Keratinocyte (primary cell): ENCODE measurements around the gene PRKD1.

ENCODE experiments used
- CTCF ChIP-seq, 3 experiments: IDR thresholded peaks in 1 of 3; conservative IDR thresholded peaks in 1 of 3; optimal IDR thresholded peaks in 1 of 3; 2 replicates in 2 of 3; 3 replicates in 1 of 3; pipeline versions ENCODE3 to v1.5.1; 2011; ENCODE audit warnings: low read length in 3 of 3, mild to moderate bottlenecking in 3 of 3, moderate library complexity in 2 of 3, control low read depth in 1 of 3, inconsistent platforms in 1 of 3; ENCODE audit not compliant: insufficient read depth in 2 of 3; ENCODE audit errors: extremely low read depth in 1 of 3
- EZH2 ChIP-seq: IDR thresholded peaks from one replicate; pipeline ENCODE4 v1.6.1; 2012; ENCODE audit warnings: inconsistent platforms, mild to moderate bottlenecking, low read length, moderate library complexity

- TF ChIP-seq CTCF (optimal IDR thresholded peaks at IDR 0.05 in 1 of 3, IDR thresholded peaks at IDR 0.05 in 1 of 3, conservative IDR thresholded peaks at IDR 0.05 in 1 of 3; ENCODE audit: extremely low read depth in 1 of 3, insufficient read depth in 2 of 3, low read length in 3 of 3) (no peak), EZH2 (no peak)
Measured at GRCh38 chr14:29796853-29797252, 130.8 kb downstream of the PRKD1 start.
